BLaER1 treated with 17β-estradiol and CSF1 and Interleukin-3, amounts not matched to agents 10 nM and 100 nM (cell line): ENCODE data around the gene ODC1.
A peak's percentile ranks its signal among the peaks of the same experiment; 100 is the strongest.

Experiments used
- H3K27ac ChIP-seq, 11 experiments: shearing (Covaris generic); formaldehyde crosslinking; 2 replicates each; pipeline ENCODE4 v1.8.1; 2022
- H3K27me3 ChIP-seq, 11 experiments: shearing (Covaris generic); formaldehyde crosslinking; 2 replicates each; pipeline ENCODE4 v1.8.1; 2022
- H3K36me3 ChIP-seq, 11 experiments: shearing (Covaris generic); formaldehyde crosslinking; 2 replicates each; pipeline ENCODE4 v1.8.1; 2022
- H3K4me1 ChIP-seq, 10 experiments: shearing (Covaris generic); formaldehyde crosslinking; 2 replicates each; pipeline ENCODE4 v1.8.1; 2022
- H3K4me2 ChIP-seq, 11 experiments: shearing (Covaris generic); formaldehyde crosslinking; 2 replicates each; pipeline ENCODE4 v1.8.1; 2022
- H3K4me3 ChIP-seq, 10 experiments: shearing (Covaris generic); formaldehyde crosslinking; 2 replicates each; pipeline ENCODE4 v1.8.1; 2022
- H3K9ac ChIP-seq, 11 experiments: shearing (Covaris generic); formaldehyde crosslinking; 2 replicates each; pipeline ENCODE4 v1.8.1; 2022
- H3K9me3 ChIP-seq, 11 experiments: shearing (Covaris generic); formaldehyde crosslinking; replicated peaks in 1 of 11; 2 replicates each; pipeline ENCODE4 v1.8.1; 2022
- H4K20me1 ChIP-seq, 11 experiments: shearing (Covaris generic); formaldehyde crosslinking; 2 replicates each; pipeline ENCODE4 v1.8.1; 2022
- Cebpa-rat ChIP-seq, 11 experiments: shearing (Covaris generic); IDR thresholded peaks; 2 replicates each; pipeline ENCODE4 v1.8.1; 2022

Gene ODC1

GRCh38 chr2:10437806-10438205 lies 10.3 kb downstream of the ODC1 start:
- Histone ChIP-seq H3K27ac (no peak overlapping the region), H3K9me3 (no peaks in the 10 kb centered on the region), H3K4me2 (no peak overlapping the region), H3K27me3 (peaks cover 5 to 13% (median 9%) of the 10 kb centered on the region in 11 experiments; a peak in 19 of 22 replicates), H3K4me3 (no peak overlapping the region), H4K20me1 (peaks cover 0 to 61% (median 38%) of the 10 kb centered on the region in 11 experiments; a peak in 16 of 22 replicates), H3K9ac (no peak overlapping the region), H3K36me3 (peaks cover 37 to 54% (median 44%) of the 10 kb centered on the region in 11 experiments), H3K4me1 (peaks cover 0 to 17% (median 8%) of the 10 kb centered on the region in 10 experiments; a peak in 13 of 20 replicates)
- TF ChIP-seq Cebpa-rat (IDR thresholded peaks at IDR 0.05): no peak

DNA sequence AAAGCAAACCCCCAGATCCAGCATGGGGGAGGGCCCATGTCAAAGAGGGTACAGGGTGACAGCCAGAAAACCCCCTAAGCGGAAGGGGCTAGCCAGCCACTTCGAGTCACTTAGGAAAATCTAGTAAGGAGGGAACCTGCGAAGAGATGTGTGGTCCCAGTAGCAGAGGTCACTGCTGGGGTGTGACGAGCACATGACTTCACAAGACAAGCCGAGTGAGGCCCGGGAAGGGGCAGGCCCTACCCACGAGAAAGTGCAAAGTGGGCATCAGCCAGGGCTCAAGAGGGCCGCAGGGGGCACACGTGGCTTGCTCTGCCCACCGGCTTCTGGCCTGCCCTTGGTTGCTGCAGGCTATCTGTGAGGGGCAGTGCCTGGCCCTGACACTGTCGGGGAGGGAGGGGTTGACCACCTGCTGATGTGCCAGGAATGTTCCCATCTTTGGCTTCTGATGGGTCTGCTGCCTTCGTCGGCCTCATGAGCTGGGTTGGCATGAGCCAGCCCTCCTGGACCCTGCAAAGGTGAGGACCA lies 11.5 kb downstream of the ODC1 start:
- no peak for TF ChIP-seq Cebpa-rat (IDR thresholded peaks at IDR 0.05)

GRCh38 chr2:10435820-10436204 lies 12.3 kb downstream of the ODC1 start:
- H3K4me1 ChIP-seq: peaks cover 10 to 29% (median 16%) of the 10 kb centered on the region in 10 experiments; a peak in 19 of 20 replicates
- H4K20me1 ChIP-seq: peaks cover 0 to 50% (median 28%) of the 10 kb centered on the region in 11 experiments; a peak in 16 of 22 replicates
- H3K9ac ChIP-seq: no peak overlapping the region
- no peak overlapping the region for H3K27ac ChIP-seq
- no peak overlapping the region for H3K4me2 ChIP-seq
- no peak overlapping the region for H3K4me3 ChIP-seq
- no peaks in the 10 kb centered on the region for H3K9me3 ChIP-seq
- TF ChIP-seq Cebpa-rat (IDR thresholded peaks at IDR 0.05): no peak
- peaks cover 22 to 33% (median 28%) of the 10 kb centered on the region in 11 experiments for H3K27me3 ChIP-seq
- peaks cover 17 to 34% (median 24%) of the 10 kb centered on the region in 11 experiments for H3K36me3 ChIP-seq

More for the DNA sequence above, 11.5 kb downstream of the ODC1 start:
- Histone ChIP-seq H3K4me3 (no peak overlapping the region), H3K4me1 (peaks cover 8 to 27% (median 15%) of the 10 kb centered on the region in 10 experiments; a peak in 19 of 20 replicates), H3K36me3 (peaks cover 25 to 42% (median 33%) of the 10 kb centered on the region in 11 experiments), H4K20me1 (peaks cover 0 to 57% (median 28%) of the 10 kb centered on the region in 11 experiments; a peak in 16 of 22 replicates), H3K9me3 (no peaks in the 10 kb centered on the region), H3K27me3 (peaks cover 15 to 25% (median 20%) of the 10 kb centered on the region in 11 experiments), H3K27ac (no peak overlapping the region), H3K9ac (no peak overlapping the region), H3K4me2 (no peak overlapping the region)

- peaks cover 0 to 44% (median 27%) of the 10 kb centered on the region in 11 experiments; a peak in 13 of 22 replicates for H4K20me1 ChIP-seq
- no peaks in the 10 kb centered on the region for H3K9me3 ChIP-seq
- peaks cover 22 to 37% (median 30%) of the 10 kb centered on the region in 11 experiments for H3K27me3 ChIP-seq
- H3K36me3 ChIP-seq: peaks cover 10 to 27% (median 18%) of the 10 kb centered on the region in 11 experiments
- H3K27ac ChIP-seq: no peak overlapping the region
- peaks cover 10 to 29% (median 16%) of the 10 kb centered on the region in 10 experiments; a peak in 19 of 20 replicates for H3K4me1 ChIP-seq
- no peak for TF ChIP-seq Cebpa-rat (IDR thresholded peaks at IDR 0.05)
- H3K4me3 ChIP-seq: no peak overlapping the region
- H3K4me2 ChIP-seq: peak overlapping the region in 7 of 11 experiments; percentile 23 to 68 (median 32); a peak in 9 of 22 replicates
- no peak overlapping the region; a peak in 1 of 22 replicates for H3K9ac ChIP-seq
Measured at GRCh38 chr2:10434886-10435819, 13.0 kb downstream of the ODC1 start.

DNA sequence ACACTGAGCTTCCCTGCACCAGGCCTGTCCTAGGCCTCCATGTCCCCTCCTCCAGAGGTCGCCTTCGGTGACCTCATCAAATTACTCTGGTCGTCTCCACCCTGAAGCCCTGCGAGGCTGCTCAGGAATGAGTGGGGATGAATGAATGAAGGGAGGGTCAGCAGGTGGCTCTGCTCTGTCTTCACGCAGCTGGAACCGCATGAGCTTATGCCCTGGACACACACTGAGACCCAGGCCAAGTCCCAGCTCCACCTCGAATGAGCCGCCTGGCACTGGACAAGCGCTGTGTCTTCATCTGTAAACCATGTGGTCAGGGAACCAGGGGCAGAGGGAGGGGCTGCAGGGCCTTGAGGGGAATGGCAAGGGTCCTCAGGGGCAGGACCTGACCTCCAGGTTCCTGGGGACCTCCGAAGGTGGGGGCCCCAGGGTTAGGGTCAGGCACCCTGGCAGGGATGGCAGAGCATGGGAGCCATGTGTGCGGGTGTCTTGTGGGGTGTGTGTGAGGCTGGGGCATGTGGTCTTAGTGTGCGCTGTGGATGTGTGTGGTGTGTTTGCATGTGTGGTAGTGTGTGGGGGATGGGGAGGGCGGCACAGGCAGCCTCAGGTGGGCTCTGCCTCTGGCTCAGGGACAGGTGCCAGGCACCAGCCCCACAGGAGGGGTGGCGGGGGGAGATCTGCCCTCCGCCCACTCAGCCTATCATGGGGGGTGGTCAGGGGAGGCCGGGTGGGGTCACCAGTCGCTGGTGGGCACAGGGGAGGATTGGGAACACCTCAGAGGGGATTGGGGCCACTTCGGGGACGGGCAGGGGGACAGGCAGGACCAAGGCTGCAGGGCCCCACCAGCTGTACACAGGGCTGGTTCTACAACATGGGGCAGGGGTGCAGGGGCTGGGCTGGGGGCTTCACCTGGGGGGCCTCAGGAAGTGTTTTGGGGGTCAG lies 13.9 kb downstream of the ODC1 start:
- Histone ChIP-seq H4K20me1 (peaks cover 0 to 36% (median 17%) of the 10 kb centered on the region in 11 experiments; a peak in 10 of 22 replicates), H3K27ac (no peak overlapping the region), H3K27me3 (peaks cover 22 to 40% (median 30%) of the 10 kb centered on the region in 11 experiments), H3K4me1 (peaks cover 10 to 29% (median 15%) of the 10 kb centered on the region in 10 experiments; a peak in 19 of 20 replicates), H3K9me3 (no peaks in the 10 kb centered on the region), H3K36me3 (peaks cover 1 to 18% (median 8%) of the 10 kb centered on the region in 11 experiments; a peak in 20 of 22 replicates), H3K4me2 (peak overlapping the region in 7 of 11 experiments; percentile 23 to 68 (median 32); a peak in 9 of 22 replicates), H3K9ac (no peak overlapping the region), H3K4me3 (no peak overlapping the region)
- TF ChIP-seq Cebpa-rat (IDR thresholded peaks at IDR 0.05): no peak

- peaks cover 22 to 40% (median 30%) of the 10 kb centered on the region in 11 experiments for H3K27me3 ChIP-seq
- H3K9ac ChIP-seq: no peak overlapping the region
- no peaks in the 10 kb centered on the region for H3K9me3 ChIP-seq
- peaks cover 0 to 31% (median 9%) of the 10 kb centered on the region in 11 experiments; a peak in 7 of 22 replicates for H4K20me1 ChIP-seq
- H3K4me3 ChIP-seq: no peak overlapping the region
- H3K4me1 ChIP-seq: peaks cover 10 to 29% (median 15%) of the 10 kb centered on the region in 10 experiments; a peak in 19 of 20 replicates
- peaks cover 0 to 10% (median 1%) of the 10 kb centered on the region in 11 experiments; a peak in 10 of 22 replicates for H3K36me3 ChIP-seq
- H3K27ac ChIP-seq: no peak overlapping the region
- no peak for TF ChIP-seq Cebpa-rat (IDR thresholded peaks at IDR 0.05)
- peak overlapping the region in 7 of 11 experiments; percentile 34 to 77 (median 39); a peak in 8 of 22 replicates for H3K4me2 ChIP-seq
Measured at GRCh38 chr2:10433264-10433946, 14.7 kb downstream of the ODC1 start.

GRCh38 chr2:10432311-10433181 lies 15.6 kb downstream of the ODC1 start:
- H3K4me2 ChIP-seq: peak overlapping the region; percentile 74 to 95 (median 79)

More at GRCh38 chr2:10432311-10433181, 15.6 kb downstream of the ODC1 start:
- H3K9me3 ChIP-seq: no peaks in the 10 kb centered on the region
- peaks cover 23 to 44% (median 30%) of the 10 kb centered on the region in 11 experiments for H3K27me3 ChIP-seq
- peaks cover 0 to 10% (median under 1%) of the 10 kb centered on the region in 11 experiments; a peak in 5 of 22 replicates for H3K36me3 ChIP-seq
- peak overlapping the region in 7 of 11 experiments; percentile 11 to 69 (median 59); a peak in 14 of 22 replicates for H3K9ac ChIP-seq
- H3K4me1 ChIP-seq: peaks cover 10 to 34% (median 18%) of the 10 kb centered on the region in 10 experiments; a peak in 19 of 20 replicates
- no peak for TF ChIP-seq Cebpa-rat (IDR thresholded peaks at IDR 0.05)
- peaks cover 0 to 39% (median 8%) of the 10 kb centered on the region in 11 experiments; a peak in 12 of 22 replicates for H4K20me1 ChIP-seq
- H3K4me3 ChIP-seq: peak overlapping the region in 8 of 10 experiments; percentile 37 to 70 (median 52); a peak in 14 of 20 replicates
- H3K27ac ChIP-seq: peak overlapping the region in 2 of 11 experiments; percentile 30 to 35; a peak in 3 of 22 replicates
